ENCODE measurements around the gene YY1AP1. TPM values are rescaled to one million over a fixed set of nuclear protein-coding genes. Genes with fewer than 3 reads are reported as not detected.
"Not testable (repeated sequence)": the region's sequence is repeated elsewhere in the genome, so short reads cannot be mapped to it uniquely, and the experiment has no call there.

The YY1AP1 gene
- polyA plus RNA-seq, 1 of the 3 experiments (the other 2 are of a cell fraction): 45.0 TPM

- TF ChIP-seq ZBTB33 (IDR thresholded peaks at IDR 0.05; ENCODE audit: borderline replicate concordance, low read depth): no peak
- no peak for TF ChIP-seq USF2 (IDR thresholded peaks at IDR 0.05; ENCODE audit: borderline replicate concordance, low read depth, low read length)
- no peak for TF ChIP-seq USF1 (IDR thresholded peaks at IDR 0.05; ENCODE audit: borderline replicate concordance, low read depth)
- TF ChIP-seq MEF2A (IDR thresholded peaks at IDR 0.05; ENCODE audit: borderline replicate concordance, low read depth): no peak
- no peak for TF ChIP-seq ELF1 (IDR thresholded peaks at IDR 0.05)
Observed at GRCh38 chr1:155709391-155709790, 20.8 kb upstream of the YY1AP1 start (continued).

GRCh38 chr1:155706139-155706538 is 17.6 kb upstream of the YY1AP1 start:
- 85% methylated on average over 5 of the region's 5 CpGs for WGBS (ENCODE audit: low lambda C conversion rate)
- no peak for DNase-seq
- Histone ChIP-seq H3K9ac (no peak overlapping the region), H3K36me3 (replicated peaks in 1 of 2; ENCODE audit: control insufficient read depth in 1 of 2, insufficient read depth in 2 of 2, low read length in 1 of 2) (peaks cover 6 to 25% of the 10 kb centered on the region in 2 experiments), H3K27me3 (ENCODE audit: insufficient read depth) (no peaks in the 10 kb centered on the region), H3K79me2 (ENCODE audit: insufficient read depth) (peaks cover 83% of the 10 kb centered on the region), H3K4me1 (ENCODE audit: control insufficient read depth in 1 of 2, insufficient read depth in 2 of 2, low read depth in 1 of 2, low read length in 1 of 2) (no peaks in the 10 kb centered on the region), H3K9me3 (0 out of 2 replicates have a peak, but pooled peaks cover 7% of the 10 kb centered on the region), H3K4me3 (ENCODE audit: low read depth in 2 of 2, low read length in 1 of 2) (no peak overlapping the region), H3K4me2 (no peak overlapping the region), H2AFZ (ENCODE audit: low read depth) (no peak overlapping the region), H3K9me2 (no peaks in the 10 kb centered on the region), H3K27ac (ENCODE audit: low read depth in 2 of 2, low read length in 1 of 2) (no peak overlapping the region), H4K20me1 (ENCODE audit: insufficient read depth) (peaks cover 8% of the 10 kb centered on the region; the same call in 1 of the 2 replicates), H3F3A (replicated peaks; ENCODE audit: insufficient read depth) (no peaks in the 10 kb centered on the region)
- TF ChIP-seq SMC3 (IDR thresholded peaks at IDR 0.05; ENCODE audit: low read depth, low read length) (no peak), NFIC (IDR thresholded peaks at IDR 0.05; ENCODE audit: borderline replicate concordance) (no peak), SIN3A (IDR thresholded peaks at IDR 0.05; ENCODE audit: borderline replicate concordance, low read depth, low read length) (no peak), ELF1 (IDR thresholded peaks at IDR 0.05) (no peak), FOXM1 (IDR thresholded peaks at IDR 0.05; ENCODE audit: low read depth) (no peak), FOXJ3 (CRISPR knock-in tag; IDR thresholded peaks at IDR 0.05) (no peak), USF1 (IDR thresholded peaks at IDR 0.05; ENCODE audit: borderline replicate concordance, low read depth) (no peak), RCOR1 (IDR thresholded peaks at IDR 0.05; ENCODE audit: low read length) (no peak), MXI1 (IDR thresholded peaks at IDR 0.05; ENCODE audit: low read depth, low read length) (no peak), EZH2phosphoT487 (IDR thresholded peaks at IDR 0.05; ENCODE audit: borderline replicate concordance, low read depth) (no peak), RFX5 (IDR thresholded peaks at IDR 0.05; ENCODE audit: low read length) (no peak), RAD21 (IDR thresholded peaks at IDR 0.05; ENCODE audit: low read length) (no peak), TAF1 (IDR thresholded peaks at IDR 0.05; ENCODE audit: borderline replicate concordance, low read depth, low read length) (no peak), TEAD4 (IDR thresholded peaks at IDR 0.05; ENCODE audit: borderline replicate concordance, insufficient read depth) (no peak), GABPA (IDR thresholded peaks at IDR 0.05; ENCODE audit: low read depth) (no peak), CHD2 (IDR thresholded peaks at IDR 0.05; ENCODE audit: low read length, partially characterized antibody) (no peak), RXRA (IDR thresholded peaks at IDR 0.05; ENCODE audit: borderline replicate concordance, low read depth) (no peak), YY1 (IDR thresholded peaks at IDR 0.05; ENCODE audit: low read depth) (no peak)
- POLR2A ChIA-PET: no interaction called here
- CTCF ChIA-PET: interaction anchor here (1.2 kb wide), 1 partner anchor 42 kb away, joined by 4 read pairs; no protein-coding TSS in a partner anchor

- H3K4me1 ChIP-seq (ENCODE audit: control insufficient read depth in 1 of 2, insufficient read depth in 2 of 2, low read depth in 1 of 2, low read length in 1 of 2); H3F3A ChIP-seq (replicated peaks; ENCODE audit: insufficient read depth); POLR2A ChIA-PET; H2AFZ ChIP-seq (ENCODE audit: low read depth); H3K4me2 ChIP-seq; H3K9me2 ChIP-seq; H3K9ac ChIP-seq; H3K9me3 ChIP-seq; H3K27me3 ChIP-seq (ENCODE audit: insufficient read depth); H3K27ac ChIP-seq (ENCODE audit: low read depth in 2 of 2, low read length in 1 of 2); H3K4me3 ChIP-seq (ENCODE audit: low read depth in 2 of 2, low read length in 1 of 2); DNase-seq; CTCF ChIA-PET: not testable (repeated sequence)
- H3K79me2 ChIP-seq (ENCODE audit: insufficient read depth): peaks cover 81% of the 10 kb centered on the region
- H4K20me1 ChIP-seq (ENCODE audit: insufficient read depth): peaks cover 16% of the 10 kb centered on the region; the same call in 1 of the 2 replicates
- 87% methylated on average over 4 of the region's 5 CpGs for WGBS (ENCODE audit: low lambda C conversion rate)
- peaks cover under 1 to 14% of the 10 kb centered on the region in 2 experiments for H3K36me3 ChIP-seq (replicated peaks in 1 of 2; ENCODE audit: control insufficient read depth in 1 of 2, insufficient read depth in 2 of 2, low read length in 1 of 2)
Observed at GRCh38 chr1:155704414-155704813, 15.8 kb upstream of the YY1AP1 start.

All from SK-N-SH (cell line).